Nephron (organoid): ENCODE data around the gene DNAH9.

Source experiments
- H3K27ac Mint-ChIP-seq, 3 experiments: 2 replicates each; pipeline ENCODE4 v1.8.0; 2020; ENCODE audit warnings: mixed read lengths in 3 of 3, mild to moderate bottlenecking in 2 of 3, moderate library complexity in 1 of 3
- H3K27me3 Mint-ChIP-seq: 2 replicates; pipeline ENCODE4 v1.8.0; 2021; ENCODE audit warnings: low read depth, mild to moderate bottlenecking, moderate library complexity, mixed read lengths
- H3K36me3 Mint-ChIP-seq: 2 replicates; pipeline ENCODE4 v1.8.0; 2020; ENCODE audit warnings: low read depth, mixed read lengths
- H3K4me1 Mint-ChIP-seq: 2 replicates; pipeline ENCODE4 v1.8.0; 2020; ENCODE audit warnings: mixed read lengths
- H3K4me3 Mint-ChIP-seq, 3 experiments: 2 replicates each; pipeline ENCODE4 v1.8.0; 2020; ENCODE audit warnings: mild to moderate bottlenecking in 3 of 3, mixed read lengths in 3 of 3, moderate library complexity in 2 of 3
- H3K9me3 Mint-ChIP-seq: 2 replicates; pipeline ENCODE4 v1.8.0; 2020; ENCODE audit warnings: mixed read lengths
- CTCF ChIP-seq, 3 experiments: fragments of 200-600 bp; sonication (generic); IDR thresholded peaks; one replicate each; pipeline ENCODE4 v1.5.0; 2021; ENCODE audit warnings: antibody characterized with exemption in 3 of 3; ENCODE audit not compliant: unreplicated experiment in 3 of 3

DNAH9 gene

GRCh38 chr17:11816409-11816808 lies 218.1 kb downstream of the DNAH9 start:
- Mint-ChIP-seq H3K27me3 (no peaks in the 10 kb centered on the region), H3K9me3 (no peaks in the 10 kb centered on the region), H3K36me3 (no peaks in the 10 kb centered on the region), H3K4me1 (no peaks in the 10 kb centered on the region), H3K4me3 (no peak overlapping the region), H3K27ac (no peak overlapping the region)
- no peak for TF ChIP-seq CTCF (IDR thresholded peaks at IDR 0.05; ENCODE audit: unreplicated experiment in 3 of 3)

DNA sequence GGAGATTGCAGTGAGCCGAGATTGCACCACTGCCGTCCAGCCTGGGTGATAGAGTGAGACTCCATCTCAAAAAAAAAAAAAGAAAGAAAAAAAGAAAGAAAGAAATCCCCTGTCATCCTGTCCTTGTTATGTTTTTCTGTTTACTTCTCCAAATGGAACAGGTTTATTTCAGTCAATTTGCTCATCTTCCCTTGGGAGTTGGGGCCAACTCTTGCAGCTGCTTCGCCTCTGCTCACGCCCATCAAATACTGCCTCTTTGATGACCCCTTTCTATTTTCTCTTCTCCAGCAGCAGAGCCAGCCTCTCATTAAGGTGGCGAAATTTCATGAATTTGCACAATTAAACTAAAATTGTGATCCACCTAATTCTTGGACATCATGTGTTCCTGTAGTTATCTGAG lies 225.6 kb downstream of the DNAH9 start:
- no peak for TF ChIP-seq CTCF (IDR thresholded peaks at IDR 0.05; ENCODE audit: unreplicated experiment in 3 of 3)
- Mint-ChIP-seq H3K4me3 (peak overlapping the region in 1 of 3 experiments; percentile 7), H3K9me3 (no peaks in the 10 kb centered on the region), H3K4me1 (peaks cover 25% of the 10 kb centered on the region), H3K36me3 (no peaks in the 10 kb centered on the region), H3K27ac (no peak overlapping the region), H3K27me3 (no peaks in the 10 kb centered on the region)

DNA sequence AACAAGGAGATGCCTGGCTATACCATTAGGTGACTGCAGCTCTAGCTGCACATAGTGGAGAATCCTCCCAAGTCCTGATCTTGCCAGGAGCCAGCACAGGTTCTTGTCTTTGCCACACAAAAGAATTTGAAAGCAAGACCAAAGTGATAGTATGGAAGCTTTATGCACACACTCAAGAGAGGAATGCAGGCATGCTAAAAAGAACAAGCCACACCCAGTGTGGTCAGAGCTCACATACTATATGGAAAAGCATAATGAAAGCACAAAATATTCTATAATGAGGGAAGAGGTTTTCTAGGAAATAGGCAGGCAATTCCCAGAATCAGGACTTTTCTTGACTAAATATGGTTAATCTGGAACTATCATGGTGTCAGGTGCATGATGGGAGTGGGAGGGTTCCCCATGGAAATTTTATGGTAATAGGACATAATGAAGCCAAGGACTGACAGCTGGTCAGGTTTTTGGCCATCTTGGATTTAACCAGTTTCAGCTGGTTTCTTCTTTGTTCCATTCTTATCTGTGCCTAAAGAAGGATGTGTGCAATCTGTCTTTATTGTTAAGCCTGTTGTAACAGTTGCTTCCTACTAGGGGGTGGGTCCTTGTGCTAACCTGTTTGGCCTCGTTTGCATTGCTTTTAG lies 227.4 kb downstream of the DNAH9 start:
- Mint-ChIP-seq H3K36me3 (no peaks in the 10 kb centered on the region), H3K4me3 (no peak overlapping the region), H3K27me3 (no peaks in the 10 kb centered on the region), H3K4me1 (peaks cover 25% of the 10 kb centered on the region), H3K9me3 (no peaks in the 10 kb centered on the region), H3K27ac (no peak overlapping the region)
- TF ChIP-seq CTCF (IDR thresholded peaks at IDR 0.05; ENCODE audit: unreplicated experiment in 3 of 3): no peak

DNA sequence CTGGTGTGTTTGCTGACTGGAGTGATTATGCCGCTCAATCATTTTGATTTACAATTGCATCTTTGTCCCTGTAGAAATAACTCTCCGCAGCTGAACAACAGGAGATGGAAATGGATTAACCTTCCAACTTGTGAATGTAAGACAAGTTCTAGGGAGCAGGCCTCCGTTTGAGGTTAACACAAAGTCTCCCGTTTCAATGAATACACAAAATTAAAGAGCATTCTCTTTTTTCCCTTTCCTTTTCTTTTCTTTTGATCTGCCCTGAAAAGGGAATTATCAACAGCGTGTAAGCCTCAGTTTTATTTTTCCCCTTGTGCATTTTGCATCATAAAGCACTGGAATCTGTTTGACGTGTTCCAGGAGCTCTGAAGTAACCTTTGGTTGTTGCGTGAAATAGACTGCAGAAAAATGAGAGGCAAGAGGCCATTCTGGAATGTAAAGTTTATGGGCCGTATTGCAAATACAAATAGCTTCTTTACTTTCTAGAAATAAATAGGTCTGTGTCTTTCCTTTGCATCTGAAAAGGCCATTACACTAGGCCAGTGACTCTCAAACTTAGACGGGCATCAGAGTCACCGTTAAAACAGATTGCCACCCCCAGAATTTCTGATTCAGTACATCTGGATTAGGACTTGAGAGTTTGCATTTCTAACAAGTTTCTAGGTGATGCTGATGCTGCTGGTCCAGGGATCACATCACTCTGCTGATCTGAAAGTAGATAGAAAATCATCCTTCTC lies 234.3 kb downstream of the DNAH9 start:
- no peaks in the 10 kb centered on the region for H3K9me3 Mint-ChIP-seq
- TF ChIP-seq CTCF (IDR thresholded peaks at IDR 0.05; ENCODE audit: unreplicated experiment in 3 of 3): no peak
- no peaks in the 10 kb centered on the region for H3K36me3 Mint-ChIP-seq
- peaks cover 3% of the 10 kb centered on the region for H3K27me3 Mint-ChIP-seq
- no peak overlapping the region for H3K4me3 Mint-ChIP-seq
- peaks cover 13% of the 10 kb centered on the region for H3K4me1 Mint-ChIP-seq
- H3K27ac Mint-ChIP-seq: no peak overlapping the region

GRCh38 chr17:11836508-11836907 lies 238.2 kb downstream of the DNAH9 start:
- Mint-ChIP-seq H3K27me3 (peaks cover 7% of the 10 kb centered on the region), H3K36me3 (no peaks in the 10 kb centered on the region), H3K27ac (no peak overlapping the region), H3K4me1 (peaks cover 19% of the 10 kb centered on the region), H3K4me3 (no peak overlapping the region), H3K9me3 (no peaks in the 10 kb centered on the region)
- no peak for TF ChIP-seq CTCF (IDR thresholded peaks at IDR 0.05; ENCODE audit: unreplicated experiment in 3 of 3)

GRCh38 chr17:11840052-11840451 lies 241.8 kb downstream of the DNAH9 start:
- H3K4me1 Mint-ChIP-seq: peaks cover 11% of the 10 kb centered on the region

More at GRCh38 chr17:11840052-11840451, 241.8 kb downstream of the DNAH9 start:
- Mint-ChIP-seq H3K4me3 (no peak overlapping the region), H3K27me3 (peaks cover 7% of the 10 kb centered on the region), H3K9me3 (no peaks in the 10 kb centered on the region), H3K36me3 (no peaks in the 10 kb centered on the region), H3K27ac (no peak overlapping the region)
- no peak for TF ChIP-seq CTCF (IDR thresholded peaks at IDR 0.05; ENCODE audit: unreplicated experiment in 3 of 3)
